Stimulated activated CD4-positive, alpha-beta T cell treated with anti-CD3 and anti-CD28 coated beads, Interleukin-15, amount 100 ng/mL, for 24 hours (primary cell): ENCODE results near the gene LCE3B.

Experiments
- DNase-seq: peaks from one replicate; pipeline ENCODE4 v3.0.0-alpha.2; 2020

Gene LCE3B

DNA sequence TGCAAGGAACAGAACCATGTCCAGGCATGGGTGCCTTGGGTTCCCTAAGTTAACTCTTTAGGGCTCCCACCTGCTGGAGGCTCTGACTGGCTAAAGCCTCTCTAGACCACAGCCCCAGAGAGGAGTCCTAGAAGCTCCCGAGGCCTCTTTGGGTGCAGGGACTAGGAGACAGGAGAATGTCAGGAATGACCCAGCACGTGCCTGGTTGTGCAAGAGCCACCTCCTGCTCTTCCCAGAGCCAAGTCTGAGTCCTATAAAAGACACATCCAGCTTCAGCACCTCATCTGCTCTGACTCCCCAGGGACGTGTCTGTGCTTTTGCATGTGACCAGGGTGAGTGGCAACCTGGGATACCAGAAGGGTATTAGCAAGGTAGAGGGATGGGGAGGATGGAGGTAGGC is 49.5 kb downstream of the LCE3B start, which contains the start of gene LCE2D:
TSS of gene LCE2D (plus strand) at position 283 of the 400 bp plus-strand sequence. CDS start 726 bp downstream, outside the sequence.
- DNase-seq: no peak
